Adrenal gland (tissue), 5 donors: ENCODE data around the gene KIF24.
A peak's percentile ranks its signal among the peaks of the same experiment; 100 is the strongest.

ENCODE experiments used
- POLR2A ChIP-seq, 2 donors: fragments of 450-650 bp; IDR thresholded peaks; one replicate each; pipeline ENCODE4 v1.6.1; 2017; ENCODE audit warnings: antibody characterized with exemption in 2 of 2, mild to moderate bottlenecking in 2 of 2, moderate library complexity in 1 of 2
- TF ChIP-seq, protein P1 (sequence below), 6 experiments: fragments of 450-650 bp in 4 of 6; fragments of 200-600 bp in 2 of 6; sonication (generic) in 1 of 6; IDR thresholded peaks; 1 replicate in 5 of 6; 2 replicates in 1 of 6; pipeline versions ENCODE4 v1.5.1 to v1.8.0; 2016 to 2021; ENCODE audit warnings: antibody characterized with exemption in 6 of 6, mild to moderate bottlenecking in 2 of 6, moderate library complexity in 1 of 6
- donor health status: DM: no; HTN: no; CAD: no.

DNA sequence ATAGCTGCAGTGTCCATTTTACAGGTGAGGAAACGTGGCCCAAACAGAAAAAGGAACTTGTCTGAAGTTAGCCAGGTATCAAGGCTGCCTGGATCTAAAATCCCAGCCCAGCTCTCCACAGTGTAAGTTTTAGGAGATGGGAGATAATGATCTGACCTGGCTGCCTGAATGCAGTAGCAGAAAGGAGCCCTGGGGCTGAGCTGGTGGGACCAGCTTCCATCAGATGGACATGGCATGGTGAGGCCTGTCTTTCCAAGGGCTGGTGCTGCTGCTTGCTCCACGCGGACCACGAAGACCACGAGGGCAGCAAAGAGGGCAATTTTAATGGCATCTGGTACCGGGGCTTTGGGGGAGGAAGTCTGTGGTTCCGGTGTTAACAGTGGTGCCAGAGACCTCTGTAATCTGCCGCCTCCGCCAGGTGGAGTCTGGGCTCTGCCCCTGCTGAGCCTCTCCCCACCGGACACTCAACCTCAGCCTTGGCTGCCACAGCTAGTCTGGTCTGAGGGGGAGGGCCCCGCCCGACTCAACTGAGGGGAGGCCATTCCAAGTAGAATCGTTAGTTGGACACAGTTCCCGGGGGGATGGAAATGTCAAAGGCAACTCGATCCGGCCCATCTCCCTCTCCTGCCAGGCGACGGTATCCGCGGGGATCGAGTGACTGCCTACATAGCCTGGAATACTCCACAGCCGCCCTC lies 47.0 kb upstream of the KIF24 start:
- TF ChIP-seq, protein P1, sequence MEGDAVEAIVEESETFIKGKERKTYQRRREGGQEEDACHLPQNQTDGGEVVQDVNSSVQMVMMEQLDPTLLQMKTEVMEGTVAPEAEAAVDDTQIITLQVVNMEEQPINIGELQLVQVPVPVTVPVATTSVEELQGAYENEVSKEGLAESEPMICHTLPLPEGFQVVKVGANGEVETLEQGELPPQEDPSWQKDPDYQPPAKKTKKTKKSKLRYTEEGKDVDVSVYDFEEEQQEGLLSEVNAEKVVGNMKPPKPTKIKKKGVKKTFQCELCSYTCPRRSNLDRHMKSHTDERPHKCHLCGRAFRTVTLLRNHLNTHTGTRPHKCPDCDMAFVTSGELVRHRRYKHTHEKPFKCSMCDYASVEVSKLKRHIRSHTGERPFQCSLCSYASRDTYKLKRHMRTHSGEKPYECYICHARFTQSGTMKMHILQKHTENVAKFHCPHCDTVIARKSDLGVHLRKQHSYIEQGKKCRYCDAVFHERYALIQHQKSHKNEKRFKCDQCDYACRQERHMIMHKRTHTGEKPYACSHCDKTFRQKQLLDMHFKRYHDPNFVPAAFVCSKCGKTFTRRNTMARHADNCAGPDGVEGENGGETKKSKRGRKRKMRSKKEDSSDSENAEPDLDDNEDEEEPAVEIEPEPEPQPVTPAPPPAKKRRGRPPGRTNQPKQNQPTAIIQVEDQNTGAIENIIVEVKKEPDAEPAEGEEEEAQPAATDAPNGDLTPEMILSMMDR (IDR thresholded peaks at IDR 0.05), result peak in 4 of 6 experiments; percentile 9 to 26 (median 13)
- TF ChIP-seq POLR2A (IDR thresholded peaks at IDR 0.05), result no peak
